Measurements from ENCODE around the gene WNK2.

WNK2 gene

DNA sequence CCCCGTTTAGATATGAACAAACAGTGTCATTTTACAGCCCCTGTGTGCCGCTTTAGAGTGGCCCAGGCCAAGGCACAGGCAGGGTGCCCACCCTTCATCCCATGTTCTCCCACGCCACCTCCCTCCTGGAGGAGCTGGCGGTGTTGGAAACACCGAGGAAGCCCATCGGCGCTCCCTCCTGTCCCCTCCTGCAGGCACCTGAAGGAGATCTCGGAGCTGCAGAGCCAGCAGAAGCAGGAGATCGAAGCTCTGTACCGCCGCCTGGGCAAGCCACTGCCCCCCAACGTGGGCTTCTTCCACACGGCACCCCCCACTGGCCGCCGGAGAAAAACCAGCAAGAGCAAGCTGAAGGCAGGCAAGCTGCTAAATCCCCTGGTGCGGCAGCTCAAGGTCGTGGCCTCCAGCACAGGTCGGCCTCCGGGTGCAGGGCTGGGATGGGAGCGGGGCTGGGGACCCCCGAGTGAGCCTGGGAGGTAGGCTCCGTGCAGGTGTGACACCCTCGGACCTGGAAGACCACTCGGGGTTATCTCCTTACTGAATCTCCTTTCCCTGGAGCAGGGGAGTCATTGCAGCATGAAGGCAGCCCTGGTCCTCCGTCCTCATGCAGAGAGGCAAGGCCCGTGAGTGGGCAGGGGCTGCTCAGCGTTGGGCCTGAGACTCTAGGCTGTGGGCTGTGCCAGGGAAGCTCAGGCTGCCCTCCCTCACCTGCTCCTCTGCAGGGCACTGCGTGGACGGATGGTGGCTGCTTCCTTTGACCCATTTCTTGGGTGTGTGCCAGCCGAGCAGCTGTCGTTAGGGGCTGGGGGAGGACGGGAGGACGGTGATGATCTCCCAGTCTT lies 113.9 kb downstream of the WNK2 start:
- no peak for DNase-seq

- DNase-seq: no peak
Measured at GRCh38 chr9:93298498-93299417, 114.8 kb downstream of the WNK2 start.

DNA sequence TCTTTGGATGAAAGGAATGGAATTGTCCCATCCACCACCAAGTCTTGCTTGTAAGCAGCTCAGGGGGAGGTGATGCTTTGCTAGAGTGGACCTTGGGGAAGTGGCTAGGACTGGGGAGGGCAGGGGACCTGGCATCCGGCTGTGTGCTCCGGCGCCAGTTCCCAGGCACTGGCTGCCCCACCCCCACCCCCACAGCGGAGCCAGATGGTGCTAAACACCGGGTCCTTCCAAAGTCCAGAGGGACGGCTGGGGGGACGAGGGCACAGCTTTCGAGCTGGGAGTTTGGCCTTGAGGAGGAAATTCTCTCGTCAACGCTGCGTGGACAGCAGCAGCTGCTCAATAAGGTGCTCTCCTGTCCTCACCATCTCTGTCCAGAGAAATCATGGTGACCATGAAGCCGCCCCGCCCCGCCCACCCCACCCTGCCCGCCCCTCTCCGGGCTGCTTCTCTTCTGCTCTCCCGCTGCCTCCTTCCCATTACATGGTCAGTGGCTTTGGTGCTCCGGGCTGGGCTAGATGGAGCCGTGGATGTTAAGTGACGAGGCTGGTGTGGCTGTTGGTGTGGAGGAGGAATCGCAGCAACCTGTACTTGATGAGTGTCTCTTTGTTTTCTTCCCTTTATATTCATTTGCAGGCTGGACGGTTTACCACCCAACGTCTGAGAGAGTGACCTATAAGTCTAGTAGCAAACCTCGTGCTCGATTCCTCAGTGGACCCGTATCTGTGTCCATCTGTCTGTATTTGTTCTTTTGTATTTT lies 115.7 kb downstream of the WNK2 start:
- DNase-seq: no peak

GRCh38 chr9:93300175-93300572 lies 116.2 kb downstream of the WNK2 start:
- no peak for DNase-seq

- no peak for DNase-seq
Measured at GRCh38 chr9:93300585-93301081, 116.7 kb downstream of the WNK2 start.

GRCh38 chr9:93301291-93301811 lies 117.4 kb downstream of the WNK2 start:
- DNase-seq: no peak

DNA sequence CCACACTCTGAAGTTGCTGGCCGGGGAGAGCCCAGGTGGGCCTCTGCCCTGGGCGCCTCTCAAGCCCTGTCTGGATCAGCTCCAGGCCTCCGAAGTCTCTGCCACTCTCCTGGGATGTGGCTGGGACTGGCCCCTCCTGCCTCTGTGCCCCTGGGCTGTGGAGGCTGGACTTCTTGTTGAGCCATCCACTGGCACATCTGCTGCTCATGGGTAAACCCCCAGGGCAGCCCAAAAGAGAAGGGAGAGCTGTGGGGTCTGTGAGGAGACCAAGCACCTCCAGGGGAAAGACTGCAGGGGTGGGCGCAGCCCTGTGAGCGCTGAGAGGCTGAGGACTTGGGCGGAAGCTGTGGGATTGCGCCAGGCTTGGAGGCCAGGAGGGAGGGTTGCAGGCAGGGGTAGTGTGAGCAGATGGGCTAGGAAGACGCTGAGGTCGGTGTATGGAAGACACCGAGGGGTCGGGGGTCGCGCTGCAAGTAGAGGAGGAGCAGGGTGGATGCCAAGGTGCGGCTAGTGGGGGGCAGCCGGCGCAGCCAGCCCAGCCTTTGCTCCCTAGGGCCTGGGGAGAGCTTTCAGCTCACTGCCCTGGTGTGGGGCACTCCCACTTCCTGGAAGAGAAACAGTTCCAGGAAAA lies 118.1 kb downstream of the WNK2 start:
- no peak for DNase-seq

- no peak for DNase-seq
Measured at GRCh38 chr9:93302586-93303257, 118.8 kb downstream of the WNK2 start.

DNA sequence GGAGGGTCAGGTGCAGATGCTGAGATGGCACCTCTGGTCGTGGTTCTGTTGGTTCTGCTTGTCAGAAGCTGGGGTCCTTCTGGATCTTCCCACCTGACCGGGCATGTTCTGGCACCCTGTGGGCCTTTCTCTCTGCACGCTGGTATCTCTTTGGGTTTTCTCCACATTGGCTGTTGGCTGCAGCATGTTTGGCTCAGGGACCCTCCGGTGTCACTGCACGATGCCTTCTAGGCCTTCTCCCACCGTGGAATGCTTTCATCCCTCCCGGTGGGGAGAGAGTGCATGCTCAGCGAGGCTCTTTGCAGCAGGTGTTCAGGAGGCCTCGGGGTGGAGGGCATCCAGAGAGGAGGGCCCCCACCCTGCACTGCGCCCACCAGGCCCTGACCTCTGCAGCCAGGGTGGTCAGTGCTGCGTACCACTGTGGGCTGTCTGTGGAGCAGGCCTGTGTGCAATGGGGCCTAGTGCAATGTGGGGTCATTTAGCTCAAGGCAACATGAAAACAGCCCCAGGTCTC lies 119.4 kb downstream of the WNK2 start:
- DNase-seq: no peak

GRCh38 chr9:93303806-93304573 lies 120.1 kb downstream of the WNK2 start:
- DNase-seq: no peak

DNA sequence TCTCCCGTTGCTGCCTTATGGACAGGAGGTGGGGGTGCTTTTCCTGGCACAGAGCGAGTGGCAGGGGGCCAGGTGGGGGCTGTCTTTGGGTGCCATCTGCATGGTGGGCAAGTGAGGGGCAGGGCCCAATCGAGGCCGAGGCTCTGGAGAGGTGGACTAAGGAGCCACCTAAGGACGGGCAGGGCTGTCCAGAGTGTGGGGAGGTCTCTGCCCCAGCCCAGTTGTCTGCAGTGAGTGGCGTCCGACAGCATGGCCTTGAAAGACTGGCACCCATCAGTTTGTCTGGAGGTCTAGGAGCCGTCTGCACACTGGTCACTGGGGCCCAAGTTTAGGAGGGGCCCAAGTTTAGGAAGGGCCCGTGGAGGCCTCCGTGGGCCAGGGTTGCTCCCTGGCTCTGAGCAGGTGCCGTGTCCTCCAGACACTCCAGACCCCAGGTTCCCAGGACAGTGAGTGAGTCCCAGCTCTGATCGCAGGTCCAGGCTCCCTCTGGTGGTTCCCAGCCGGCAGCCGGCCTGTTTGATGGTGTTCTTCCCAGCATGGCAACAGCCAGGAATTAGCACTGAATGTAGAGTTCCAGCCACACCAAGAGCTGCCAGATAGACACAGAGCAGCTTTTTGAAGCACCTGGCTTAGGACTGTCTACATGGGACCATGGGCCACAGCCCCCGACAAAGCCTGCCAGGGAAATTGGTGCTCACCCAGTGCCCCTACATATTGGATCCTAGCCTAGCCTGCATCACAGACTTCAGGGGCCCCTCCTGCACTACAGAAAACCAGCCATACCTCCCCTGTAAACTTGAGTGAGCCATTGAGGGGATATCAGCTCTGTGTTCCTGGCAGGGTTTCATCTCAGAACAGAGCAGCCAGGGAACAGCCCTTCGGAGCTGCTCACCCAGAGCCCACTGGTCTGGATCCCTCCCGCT lies 120.9 kb downstream of the WNK2 start:
- DNase-seq: no peak

GRCh38 chr9:93305497-93306020 lies 121.6 kb downstream of the WNK2 start:
- no peak for DNase-seq

DNA sequence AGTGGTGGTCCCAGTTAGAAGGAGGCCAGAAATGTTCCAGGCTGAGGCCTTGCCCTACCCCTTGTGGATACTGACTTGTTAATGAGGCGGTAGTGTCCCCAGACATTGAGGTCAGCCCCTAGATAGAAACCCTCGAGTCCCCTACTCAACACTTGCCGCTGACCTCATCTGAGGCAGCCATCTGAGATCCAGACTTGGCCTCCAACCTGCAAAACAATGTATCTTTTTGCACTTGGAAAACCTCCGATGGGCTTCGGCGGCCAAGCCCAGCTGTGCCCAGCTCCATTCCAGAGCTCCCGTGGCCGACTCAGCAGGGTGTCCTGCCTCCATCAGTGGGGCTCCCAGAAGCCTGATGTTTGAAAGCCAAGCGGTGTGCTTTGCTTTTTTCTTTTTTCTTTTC lies 122.1 kb downstream of the WNK2 start:
- no peak for DNase-seq

DNA sequence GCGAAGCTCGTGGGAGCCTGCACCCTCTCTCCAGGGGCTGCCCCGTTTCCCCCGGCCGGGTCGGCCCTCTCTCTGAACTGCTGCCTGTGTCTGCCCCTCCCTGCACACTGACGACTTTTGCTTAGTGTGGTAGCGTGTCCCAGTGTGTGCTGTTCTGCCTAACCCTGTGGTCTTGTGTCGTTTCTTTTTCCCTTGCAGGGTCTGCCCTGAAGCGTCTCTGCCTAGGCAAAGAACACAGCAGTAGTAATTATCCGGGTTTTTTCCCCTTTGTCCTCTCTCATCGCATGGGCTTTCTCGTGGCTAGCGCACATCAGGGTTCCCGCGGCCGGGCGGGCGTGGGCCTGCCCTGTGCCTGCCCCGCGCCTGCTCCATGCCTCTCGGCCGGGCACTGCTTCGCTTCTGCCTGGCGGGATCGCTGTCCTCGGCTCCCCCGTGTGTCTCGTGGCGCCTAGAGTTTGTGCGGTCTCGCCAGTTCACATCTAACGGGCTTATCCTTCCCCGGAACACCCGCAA lies 122.7 kb downstream of the WNK2 start:
- DNase-seq: no peak

GRCh38 chr9:93307468-93308157 lies 123.7 kb downstream of the WNK2 start:
- DNase-seq: no peak

DNA sequence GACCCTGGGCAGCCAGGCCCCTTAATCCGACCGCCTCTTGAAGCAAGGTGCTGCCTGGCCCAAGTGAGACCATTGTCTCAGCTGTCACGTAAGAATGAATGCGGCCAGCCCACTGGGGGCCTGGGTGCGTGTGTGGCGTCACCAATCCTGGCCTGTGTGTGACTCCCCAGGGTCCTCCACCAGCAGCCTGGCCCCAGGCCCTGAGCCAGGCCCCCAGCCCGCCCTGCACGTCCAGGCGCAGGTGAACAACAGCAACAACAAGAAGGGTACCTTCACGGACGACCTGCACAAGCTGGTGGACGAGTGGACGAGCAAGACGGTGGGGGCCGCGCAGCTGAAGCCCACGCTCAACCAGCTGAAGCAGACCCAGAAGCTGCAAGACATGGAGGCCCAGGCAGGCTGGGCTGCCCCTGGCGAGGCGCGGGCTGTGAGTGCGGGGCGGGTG lies 124.2 kb downstream of the WNK2 start:
- DNase-seq: no peak

- DNase-seq: no peak
Measured at GRCh38 chr9:93308676-93309075, 124.7 kb downstream of the WNK2 start.

GRCh38 chr9:93309889-93310425 lies 126.0 kb downstream of the WNK2 start:
- no peak for DNase-seq
